Stimulated activated CD8-positive, alpha-beta memory T cell treated with anti-CD3 and anti-CD28 coated beads, Interleukin-2, amount 100 ng/mL, for 1 hour (primary cell): ENCODE results near the gene RAB4A.
"Not testable (repeated sequence)": the region's sequence is repeated elsewhere in the genome, so short reads cannot be mapped to it uniquely, and the experiment has no call there.

Experiments
- DNase-seq, 2 donors: peaks; one replicate each; pipeline ENCODE4 v3.0.0-alpha.2; 2020; ENCODE audit warnings: low read depth in 2 of 2

Gene RAB4A

GRCh38 chr1:229272164-229273158, 1.6 kb downstream of the RAB4A start:
- DNase-seq: no peak

- no peak for DNase-seq
These were observed 2.8 kb downstream of the RAB4A start for GRCh38 chr1:229273507-229274232.

GRCh38 chr1:229275005-229275404, 4.1 kb downstream of the RAB4A start:
- no peak for DNase-seq

- DNase-seq: no peak
These were observed 7.3 kb downstream of the RAB4A start for GRCh38 chr1:229278120-229278741.

GRCh38 chr1:229279242-229279641, 8.3 kb downstream of the RAB4A start:
- DNase-seq: no peak

- DNase-seq: no peak
These were observed 9.3 kb downstream of the RAB4A start for GRCh38 chr1:229280037-229280828.

GRCh38 chr1:229280921-229281320, 10.0 kb downstream of the RAB4A start:
- DNase-seq: no peak

GRCh38 chr1:229281339-229281926, 10.5 kb downstream of the RAB4A start:
- no peak for DNase-seq

GRCh38 chr1:229282295-229282823, 11.4 kb downstream of the RAB4A start:
- DNase-seq: no peak

- no peak for DNase-seq
These were observed 12.3 kb downstream of the RAB4A start for GRCh38 chr1:229283183-229283611.

- no peak for DNase-seq
These were observed 14.0 kb downstream of the RAB4A start for GRCh38 chr1:229284887-229285286.

- no peak for DNase-seq
These were observed 14.5 kb downstream of the RAB4A start for GRCh38 chr1:229285440-229285839.

- DNase-seq: no peak
These were observed 15.3 kb downstream of the RAB4A start for GRCh38 chr1:229286099-229286766.

GRCh38 chr1:229287267-229287666, 16.4 kb downstream of the RAB4A start:
- DNase-seq: no peak

- no peak for DNase-seq
These were observed 17.6 kb downstream of the RAB4A start for GRCh38 chr1:229288516-229288915.

- not testable (repeated sequence) for DNase-seq
These were observed 20.8 kb downstream of the RAB4A start for GRCh38 chr1:229291686-229292085.

- no peak for DNase-seq
These were observed 22.8 kb downstream of the RAB4A start for GRCh38 chr1:229293528-229294204.

- DNase-seq: no peak
These were observed 24.8 kb downstream of the RAB4A start for GRCh38 chr1:229295745-229296144.

GRCh38 chr1:229296541-229296941, 25.6 kb downstream of the RAB4A start:
- DNase-seq: no peak

- DNase-seq: no peak
These were observed 26.8 kb downstream of the RAB4A start for GRCh38 chr1:229297746-229298145.
